Right cardiac atrium (tissue), 5 donors: ENCODE measurements around the gene DPP9. TPM values are rescaled to one million over a fixed set of nuclear protein-coding genes. Genes with fewer than 3 reads are reported as not detected.
A peak's percentile ranks its signal among the peaks of the same experiment; 100 is the strongest.

Experiments
- ATAC-seq, 2 donors: fragments of 200-7000 bp; cut with Tn5 transposase; one replicate each; pipeline versions ENCODE4 v1.8.0 to v1.9.1; 2020; ENCODE audit warnings: moderate library complexity in 2 of 2, mild to moderate bottlenecking in 1 of 2
- DNase-seq, 3 donors: peaks; one replicate each; pipeline ENCODE4 v3.0.0-alpha.2; 2020
- H3K27ac ChIP-seq: one replicate; pipeline ENCODE4 v1.5.1; 2013; ENCODE audit warnings: mild to moderate bottlenecking, low read length, control low read depth, moderate library complexity
- H3K27me3 ChIP-seq: one replicate; pipeline ENCODE4 v1.6.1; 2013; ENCODE audit not compliant: control insufficient read depth, insufficient read depth
- H3K4me1 ChIP-seq: one replicate; pipeline ENCODE4 v1.6.1; 2013; ENCODE audit warnings: low read length; ENCODE audit not compliant: control insufficient read depth, insufficient read depth
- H3K4me3 ChIP-seq: one replicate; pipeline ENCODE4 v1.5.1; 2013; ENCODE audit warnings: low read length, control low read depth
- H3K9me3 ChIP-seq: one replicate; pipeline ENCODE4 v1.6.1; 2013; ENCODE audit warnings: low read length; ENCODE audit not compliant: control insufficient read depth
- WGBS: extraction: QIAGEN DNeasy Blood & Tissue Kit; methylation state at CpG from one replicate; pipeline ENCODE4 v1.1.7; 2013; 5-methylcytosine and 5-hydroxymethylcytosine counted together
- intact Hi-C, 4 donors: fragments of 100-400 bp; cut with DNase I; formaldehyde crosslinking; loops; one replicate each; pipeline versions ENCODE4 v1.11.0 to v1.14.0; 2022 to 2023
- microRNA-seq, 2 donors: library from miRNA; unstranded; fragments of <30 nt; microRNA quantifications; one replicate each; pipeline ENCODE4 v1.2.0, GENCODE V29; 2020 to 2021
- polyA plus RNA-seq: library from polyadenylated mRNA; stranded (reverse); fragments of 200-250 nt; gene quantifications from one replicate; pipeline ENCODE4 v1.2.3, GENCODE V29; 2013
- total RNA-seq, 4 donors: library from RNA; stranded (reverse); fragmentation: NEBNext Ultra II Directional; extraction: Animal tissue kit (Norgen Biotek cat#: 25700); gene quantifications; one replicate each; pipeline ENCODE4 v1.2.1, GENCODE V29; 2021
- donor health status: healthy with polysubstance abuse.
- donor health status: DM: no; HTN: yes; CAD: no.
- donor health status: DM: no; HTN: no; CAD: no.
- donor health status: DM: no; HTN: yes; CAD: no; lungs with severe emphysema.
- donor health status: DM: yes; HTN: yes; CAD: no.

The DPP9 gene
- total and polyA plus RNA-seq, 5 donors = 27.0 to 43.9 (median 36.1) TPM

- H3K27me3 ChIP-seq = no peaks in the 10 kb centered on the region
- peak within 1 kb of the TSS; percentile 55 for H3K4me3 ChIP-seq
- no peaks in the 10 kb centered on the region for H3K9me3 ChIP-seq
- H3K27ac ChIP-seq = peak within 1 kb of the TSS; percentile 30
- DNase-seq = peak; percentile 96 to 98 (median 98)
- H3K4me1 ChIP-seq = no peaks in the 10 kb centered on the region
- WGBS = 3% methylated on average over 49 of the region's 49 CpGs
- ATAC-seq = peak; percentile 93 to 96
- intact Hi-C loops = loop anchor here (5.0 kb wide), 2 partner anchors 62 to 82 kb away; partner anchors contain the start of gene SEMA6B (in 2 of the 4)
Observed at GRCh38 chr19:4638828-4639530, 84.7 kb downstream of the DPP9 start, which contains the start of gene TNFAIP8L1. TSS of gene TNFAIP8L1 (plus strand) at chr19:4639516. CDS start at chr19:4651870, 12,354 bp downstream.

DNA sequence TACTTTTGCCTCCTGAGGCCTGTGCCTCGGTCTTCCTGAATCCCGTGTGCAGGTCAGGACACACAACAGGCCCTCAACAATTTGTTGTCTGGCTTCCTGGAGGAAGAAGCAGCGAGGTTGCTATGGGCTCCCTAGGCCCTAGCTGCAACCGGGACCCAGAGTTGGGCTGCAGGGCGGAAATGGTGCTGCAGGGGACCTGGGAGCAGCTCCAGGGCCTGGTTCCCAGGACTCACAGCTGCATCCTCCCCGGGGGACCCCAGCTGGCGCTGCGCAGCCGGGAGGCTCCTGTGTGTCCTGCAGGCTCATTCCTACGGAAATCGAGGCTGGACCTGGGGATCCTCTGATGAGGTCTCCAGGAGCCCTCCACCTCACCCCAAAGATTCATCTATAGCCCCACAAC, 85.3 kb downstream of the DPP9 start:
- 54% methylated on average over 11 of the region's 11 CpGs for WGBS

GRCh38 chr19:4636761-4637160, 86.9 kb downstream of the DPP9 start:
- 60% methylated on average over 8 of the region's 8 CpGs for WGBS
- Histone ChIP-seq H3K27me3 (no peaks in the 10 kb centered on the region), H3K4me1 (no peaks in the 10 kb centered on the region), H3K27ac (no peak overlapping the region), H3K9me3 (no peaks in the 10 kb centered on the region), H3K4me3 (no peak overlapping the region)
- no peak for ATAC-seq
- intact Hi-C loops = loop anchor here (5.0 kb wide), 2 partner anchors 59 to 79 kb away; partner anchors contain the start of gene SEMA6B (in 2 of the 4)
- DNase-seq = no peak

More for the DNA sequence above, 85.3 kb downstream of the DPP9 start:
- ATAC-seq (peak in 1 of 2 donors; percentile 3), DNase-seq (peak in 2 of 3 donors; percentile 72 to 77)
- Histone ChIP-seq H3K4me1 (no peaks in the 10 kb centered on the region), H3K27ac (peak overlapping the region; percentile 30), H3K27me3 (no peaks in the 10 kb centered on the region), H3K9me3 (no peaks in the 10 kb centered on the region), H3K4me3 (no peak overlapping the region)
- intact Hi-C loops = loop anchor here (5.0 kb wide), 2 partner anchors 61 to 81 kb away; partner anchors contain the start of gene SEMA6B (in 2 of the 4)

DNA sequence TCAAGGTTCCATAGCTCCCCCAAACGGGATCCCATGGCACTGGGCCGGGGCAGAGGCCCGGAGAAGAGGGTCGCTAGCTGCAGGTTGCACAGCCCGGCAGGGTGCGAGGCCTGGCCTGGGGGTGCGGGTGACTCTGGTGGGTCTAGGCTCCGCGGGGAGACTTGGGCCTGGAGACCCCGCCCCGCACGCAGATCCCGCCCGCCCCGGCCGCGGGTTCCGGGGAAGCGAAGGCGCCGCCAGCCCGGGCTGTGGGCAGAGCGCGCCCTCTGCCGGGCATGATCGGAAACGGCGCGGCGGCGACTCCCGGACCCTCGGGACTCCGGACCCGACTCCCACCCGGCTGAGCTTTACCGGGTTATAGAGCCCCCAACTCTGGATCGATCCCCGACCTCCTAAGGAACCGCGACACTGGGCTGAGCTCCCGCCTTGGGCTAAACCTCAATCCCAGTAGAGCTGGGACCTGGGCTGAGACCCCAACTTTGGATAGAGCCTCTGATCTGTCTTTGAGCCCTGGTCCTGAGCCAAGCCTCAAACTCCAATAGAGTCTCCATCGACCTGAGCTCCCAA, 87.4 kb downstream of the DPP9 start:
- intact Hi-C loops = loop anchor here (5.0 kb wide), 2 partner anchors 59 to 79 kb away; partner anchors contain the start of gene SEMA6B (in 2 of the 4)
- DNase-seq (peak; percentile 66 to 92 (median 91)), ATAC-seq (peak; percentile 8 to 31)
- Histone ChIP-seq H3K9me3 (no peaks in the 10 kb centered on the region), H3K27me3 (no peaks in the 10 kb centered on the region), H3K4me3 (peak overlapping the region; percentile 19), H3K4me1 (no peaks in the 10 kb centered on the region), H3K27ac (no peak overlapping the region)
- WGBS = under 1% methylated on average over 43 of the region's 43 CpGs

DNA sequence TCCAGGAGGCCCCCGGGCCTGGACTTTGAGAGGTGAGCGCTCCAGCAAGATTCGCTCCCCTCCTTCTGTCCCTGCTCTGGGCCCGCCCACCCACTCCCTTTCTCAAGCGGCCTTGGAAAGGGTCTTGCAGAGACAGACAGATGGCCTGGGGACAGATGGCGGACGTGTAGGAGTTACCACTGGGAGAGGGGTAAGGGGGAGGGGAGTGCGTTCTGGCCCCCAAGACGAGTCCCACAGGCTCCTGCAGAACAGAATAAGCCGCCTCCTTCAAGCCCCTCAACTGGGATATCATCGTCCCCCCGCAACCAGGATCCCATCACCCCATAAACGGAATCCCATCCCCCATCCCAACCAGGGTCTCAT, 87.9 kb downstream of the DPP9 start:
- WGBS = 23% methylated on average over 13 of the region's 13 CpGs
- peak overlapping the region; percentile 19 for H3K4me3 ChIP-seq
- no peaks in the 10 kb centered on the region for H3K4me1 ChIP-seq
- intact Hi-C loops = loop anchor here (5.0 kb wide), 2 partner anchors 58 to 78 kb away; partner anchors contain the start of gene SEMA6B (in 2 of the 4)
- H3K27ac ChIP-seq = no peak overlapping the region
- H3K27me3 ChIP-seq = no peaks in the 10 kb centered on the region
- no peak for ATAC-seq
- no peaks in the 10 kb centered on the region for H3K9me3 ChIP-seq
- no peak for DNase-seq

DNA sequence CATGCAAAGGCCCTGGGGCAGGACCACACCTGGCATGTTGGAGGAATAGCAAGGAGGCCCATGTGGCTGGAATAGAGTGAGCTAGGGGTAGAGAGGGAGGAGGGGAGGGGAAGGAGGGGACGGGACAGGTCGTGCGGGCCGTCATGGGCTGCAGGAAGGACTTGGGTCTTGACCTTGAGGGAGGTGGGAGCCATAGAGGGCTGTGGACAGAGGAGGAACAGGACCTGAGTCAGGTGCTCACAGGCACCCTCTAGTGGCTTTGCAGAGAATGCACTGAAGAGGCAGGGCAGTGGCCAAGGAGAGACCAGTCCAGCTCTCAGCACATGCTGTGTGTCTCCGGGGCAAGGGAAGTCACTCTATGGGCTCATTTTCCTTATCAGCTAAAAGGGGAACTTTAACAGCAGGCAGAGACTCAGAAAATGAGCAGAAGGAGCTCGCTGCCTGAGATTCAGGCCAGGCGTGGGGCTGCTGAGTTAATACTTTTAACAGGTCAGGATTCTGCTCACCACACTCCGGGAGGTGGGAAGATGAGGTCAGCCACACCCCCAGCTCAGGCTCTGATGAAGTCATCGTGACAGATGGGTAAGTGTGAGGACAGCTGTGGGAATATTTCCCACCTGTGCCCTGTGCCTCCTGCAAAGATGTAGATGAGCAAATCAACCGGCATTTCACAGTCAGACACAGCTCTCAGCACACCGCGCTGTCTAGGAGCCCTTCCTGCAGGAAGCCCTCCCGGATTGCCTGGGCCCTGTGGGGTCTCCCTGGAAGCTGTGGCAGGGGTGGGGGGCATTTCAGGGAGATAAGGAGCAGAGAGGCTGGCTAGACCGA, 90.3 kb downstream of the DPP9 start:
- no peak overlapping the region for H3K4me3 ChIP-seq
- H3K9me3 ChIP-seq = no peaks in the 10 kb centered on the region
- H3K4me1 ChIP-seq = no peaks in the 10 kb centered on the region
- no peak overlapping the region for H3K27ac ChIP-seq
- WGBS = 23% methylated on average over 14 of the region's 14 CpGs
- intact Hi-C loops = loop anchor here in 1 of 4 donors (5.0 kb wide), 1 partner anchor 56 kb away; no protein-coding TSS in a partner anchor
- H3K27me3 ChIP-seq = no peaks in the 10 kb centered on the region
- DNase-seq (peak; percentile 53 to 76 (median 70)), ATAC-seq (peak; percentile 61 to 73)

Small RNAs within 50 kb of the gene (microRNA-seq; reads per million reads assigned to microRNA genes)
- gene MIR7-3 = 0 reads per million in 2 donors

Other genes with a start within 250 kb of the DPP9 start
- gene PLIN4, start 205.4 kb downstream of the DPP9 start, total RNA-seq = 100 to 1,000 TPM; 102 to 201 (median 112) TPM
- 171 TPM for gene PLIN4, start 205.4 kb downstream of the DPP9 start, polyA plus RNA-seq
- gene PLIN5, start 188.6 kb downstream of the DPP9 start, total RNA-seq = 10 to 100 TPM; 25.5 to 60.3 (median 28.2) TPM
- 33.9 TPM for gene PLIN5, start 188.6 kb downstream of the DPP9 start, polyA plus RNA-seq
- 1 to 10 TPM in 1 of 4 donors, under 1 TPM in 3; 0.20 to 1.1 (median 0.31) TPM for gene LRG1, start 183.8 kb downstream of the DPP9 start, total RNA-seq
- gene LRG1, start 183.8 kb downstream of the DPP9 start, polyA plus RNA-seq = 0.41 TPM
- gene SEMA6B, start 164.2 kb downstream of the DPP9 start, total RNA-seq = 10 to 100 TPM in 1 of 4 donors, 1 to 10 TPM in 3; 4.2 to 10.4 (median 7.9) TPM
- gene SEMA6B, start 164.2 kb downstream of the DPP9 start, polyA plus RNA-seq = 11.5 TPM
- 1 to 10 TPM; 2.8 to 5.6 (median 4.6) TPM for gene TNFAIP8L1, start 84.3 kb downstream of the DPP9 start, total RNA-seq
- gene TNFAIP8L1, start 84.3 kb downstream of the DPP9 start, polyA plus RNA-seq = 6.0 TPM
- 10 to 100 TPM; 21.7 to 47.0 (median 31.5) TPM for gene MYDGF, start 53.5 kb downstream of the DPP9 start, total RNA-seq
- gene MYDGF, start 53.5 kb downstream of the DPP9 start, polyA plus RNA-seq = 48.2 TPM
- gene FEM1A, start 67.9 kb upstream of the DPP9 start, total RNA-seq = 10 to 100 TPM; 23.4 to 28.3 (median 27.9) TPM
- gene FEM1A, start 67.9 kb upstream of the DPP9 start, polyA plus RNA-seq = 20.1 TPM
- gene TICAM1, start 107.9 kb upstream of the DPP9 start, total RNA-seq = 1 to 10 TPM; 5.8 to 6.9 (median 6.7) TPM
- gene TICAM1, start 107.9 kb upstream of the DPP9 start, polyA plus RNA-seq = 5.3 TPM
- gene PLIN3, start 143.8 kb upstream of the DPP9 start, total RNA-seq = 10 to 100 TPM; 26.5 to 32.2 (median 28.5) TPM
- gene PLIN3, start 143.8 kb upstream of the DPP9 start, polyA plus RNA-seq = 16.9 TPM
- gene ARRDC5, start 179.1 kb upstream of the DPP9 start, total RNA-seq = under 1 TPM in 1 of 4 donors, not detected in 3; 0.15 TPM
- gene ARRDC5, start 179.1 kb upstream of the DPP9 start, polyA plus RNA-seq = 0.07 TPM
- gene UHRF1, start 185.7 kb upstream of the DPP9 start, total RNA-seq = 1 to 10 TPM in 1 of 4 donors, under 1 TPM in 3; 0.45 to 2.3 (median 0.94) TPM
- gene UHRF1, start 185.7 kb upstream of the DPP9 start, polyA plus RNA-seq = 0.18 TPM
- 10 to 100 TPM; 23.9 to 37.5 (median 30.8) TPM for gene KDM4B, start 245.3 kb upstream of the DPP9 start, total RNA-seq
- gene KDM4B, start 245.3 kb upstream of the DPP9 start, polyA plus RNA-seq = 18.8 TPM